GM10248 (cell line): Measurements from ENCODE around the gene LYZL2.

Experiments
- CTCF ChIA-PET: fragments of 300-600 bp; sonication (Branson Sonifier 250); formaldehyde crosslinking; extraction: SDS; loops from one replicate; lab custom pipeline; 2021; ENCODE audit warnings: antibody characterized with exemption; lab: Yijun Ruan, JAX
- POLR2A ChIA-PET: fragments of 350-650 bp; sonication (Branson Sonifier 250); formaldehyde crosslinking; extraction: SDS; loops from one replicate; lab custom pipeline; 2020; ENCODE audit warnings: antibody characterized with exemption; lab: Yijun Ruan, JAX
- DNase-seq: peaks from one replicate; pipeline ENCODE4 v3.0.0; 2012; ENCODE audit errors: extremely low spot score
- TF ChIP-seq, protein P1 (sequence below): IDR thresholded peaks from 2 replicates; pipeline ENCODE4 v1.5.1; 2012; ENCODE audit warnings: mild to moderate bottlenecking, low read depth; ENCODE audit errors: extremely low read depth, missing control alignments, control extremely low read depth

Gene LYZL2

DNA sequence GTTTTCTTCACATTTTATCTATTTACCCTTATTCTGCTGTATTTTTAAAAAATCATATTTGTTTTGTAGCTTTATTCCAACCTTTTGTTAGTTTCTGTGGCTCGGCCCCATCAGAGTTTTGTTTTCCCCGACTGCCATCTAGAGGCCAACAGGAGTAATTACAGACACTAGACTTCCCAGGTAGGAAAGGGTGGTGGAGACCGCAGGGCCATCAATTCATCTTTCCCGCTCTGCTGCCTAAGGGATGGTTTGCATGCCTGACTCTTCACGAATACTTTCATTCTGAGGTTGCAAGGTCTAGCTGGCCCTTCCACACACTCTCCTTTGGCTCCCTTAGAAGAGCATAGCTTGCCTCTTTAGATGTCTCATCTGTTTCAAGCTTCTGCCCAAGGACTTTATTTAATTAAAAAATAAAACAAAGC, 38.3 kb downstream of the LYZL2 start:
- peak; percentile 47 for DNase-seq
- TF ChIP-seq, protein P1, sequence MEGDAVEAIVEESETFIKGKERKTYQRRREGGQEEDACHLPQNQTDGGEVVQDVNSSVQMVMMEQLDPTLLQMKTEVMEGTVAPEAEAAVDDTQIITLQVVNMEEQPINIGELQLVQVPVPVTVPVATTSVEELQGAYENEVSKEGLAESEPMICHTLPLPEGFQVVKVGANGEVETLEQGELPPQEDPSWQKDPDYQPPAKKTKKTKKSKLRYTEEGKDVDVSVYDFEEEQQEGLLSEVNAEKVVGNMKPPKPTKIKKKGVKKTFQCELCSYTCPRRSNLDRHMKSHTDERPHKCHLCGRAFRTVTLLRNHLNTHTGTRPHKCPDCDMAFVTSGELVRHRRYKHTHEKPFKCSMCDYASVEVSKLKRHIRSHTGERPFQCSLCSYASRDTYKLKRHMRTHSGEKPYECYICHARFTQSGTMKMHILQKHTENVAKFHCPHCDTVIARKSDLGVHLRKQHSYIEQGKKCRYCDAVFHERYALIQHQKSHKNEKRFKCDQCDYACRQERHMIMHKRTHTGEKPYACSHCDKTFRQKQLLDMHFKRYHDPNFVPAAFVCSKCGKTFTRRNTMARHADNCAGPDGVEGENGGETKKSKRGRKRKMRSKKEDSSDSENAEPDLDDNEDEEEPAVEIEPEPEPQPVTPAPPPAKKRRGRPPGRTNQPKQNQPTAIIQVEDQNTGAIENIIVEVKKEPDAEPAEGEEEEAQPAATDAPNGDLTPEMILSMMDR = peak; percentile 45
- ChIA-PET POLR2A (interaction anchor here (0.6 kb wide), 1 partner anchor 158 kb away, joined by 6 read pairs; no protein-coding TSS in a partner anchor), CTCF (interaction anchor here (0.7 to 9.2 kb wide), 77 partner anchors 9 to 592 kb away, joined by 3 to 167 read pairs (median 5); partner anchors contain the start of gene LYZL2)

DNA sequence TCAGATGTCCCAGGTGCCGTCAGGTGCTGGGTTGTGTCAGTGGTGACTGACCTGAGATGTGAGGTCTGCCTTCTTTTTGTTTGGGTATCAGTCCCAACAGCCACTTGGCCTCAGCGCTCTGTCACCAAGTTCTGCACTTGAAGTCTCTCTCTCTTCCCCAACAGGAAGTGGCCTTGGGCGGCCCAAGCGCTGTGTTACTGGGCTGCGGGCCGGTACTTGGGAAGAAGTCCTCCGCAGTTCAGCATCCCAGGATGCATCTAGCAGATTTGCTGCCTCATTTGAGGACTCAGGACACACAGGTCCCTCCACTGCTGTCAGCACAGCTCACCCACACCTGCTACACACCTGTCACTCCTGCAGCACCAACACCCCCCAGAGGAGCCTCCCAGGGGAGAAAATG, 40.1 kb downstream of the LYZL2 start:
- TF ChIP-seq, protein P1 = no peak
- CTCF ChIA-PET = interaction anchor here (1.1 to 9.2 kb wide), 8 partner anchors 8 to 231 kb away, joined by 3 to 167 read pairs (median 12); partner anchors contain the start of gene LYZL2
- POLR2A ChIA-PET = no interaction called here
- no peak for DNase-seq

DNA sequence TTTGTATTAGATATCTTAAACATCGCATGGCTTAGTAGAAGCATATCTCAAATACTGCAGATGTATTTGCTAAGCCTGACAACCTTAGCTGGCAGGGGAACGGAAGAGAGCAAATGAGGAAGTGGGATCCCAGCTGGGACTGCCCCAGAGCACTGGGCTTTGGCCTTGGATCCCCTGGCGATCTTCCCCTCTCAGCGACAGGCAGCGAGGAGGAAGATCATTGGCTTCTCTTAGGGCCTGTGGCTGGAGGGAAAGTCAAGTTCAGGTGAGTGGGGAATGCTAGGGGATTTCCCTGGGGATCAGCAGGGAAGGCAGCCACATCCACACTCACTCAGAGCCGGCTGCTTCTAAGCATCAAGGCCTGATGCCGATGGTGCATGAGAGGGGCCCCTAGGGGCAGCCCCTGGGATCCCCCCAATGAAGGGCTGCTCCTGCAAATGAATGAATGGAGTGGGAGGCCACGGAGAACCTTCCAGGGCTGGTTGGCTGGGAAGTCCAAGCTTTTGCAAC, 42.0 kb downstream of the LYZL2 start:
- TF ChIP-seq, protein P1 = no peak
- ChIA-PET POLR2A (no interaction called here), CTCF (interaction anchor here (1.0 to 9.2 kb wide), 7 partner anchors 150 to 589 kb away, joined by 3 to 167 read pairs (median 4); no protein-coding TSS in a partner anchor)
- peak; percentile 76 for DNase-seq

DNA sequence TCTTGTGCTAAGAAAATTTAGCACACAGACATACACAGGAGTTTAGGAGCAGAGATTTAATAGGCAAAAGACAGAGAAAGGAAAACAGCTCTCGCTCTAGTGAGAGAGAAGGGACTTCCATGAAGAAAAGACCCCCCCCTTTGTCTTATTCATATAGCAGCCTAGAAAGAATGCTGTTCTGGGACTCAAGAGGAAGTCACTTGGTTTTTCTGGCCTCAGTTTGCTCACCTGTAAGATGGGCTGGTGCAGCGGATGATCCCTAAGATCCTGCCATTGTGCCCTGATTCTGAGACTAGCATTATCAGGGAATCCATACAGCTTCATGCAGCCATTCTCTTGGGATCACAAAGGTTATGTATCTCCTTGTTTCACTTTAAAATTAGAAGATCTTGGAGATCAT, 42.7 kb downstream of the LYZL2 start:
- TF ChIP-seq, protein P1 = no peak
- POLR2A ChIA-PET = no interaction called here
- DNase-seq = no peak
- CTCF ChIA-PET = interaction anchor here (0.9 to 9.2 kb wide), 8 partner anchors 53 to 588 kb away, joined by 3 to 167 read pairs (median 4); no protein-coding TSS in a partner anchor

DNA sequence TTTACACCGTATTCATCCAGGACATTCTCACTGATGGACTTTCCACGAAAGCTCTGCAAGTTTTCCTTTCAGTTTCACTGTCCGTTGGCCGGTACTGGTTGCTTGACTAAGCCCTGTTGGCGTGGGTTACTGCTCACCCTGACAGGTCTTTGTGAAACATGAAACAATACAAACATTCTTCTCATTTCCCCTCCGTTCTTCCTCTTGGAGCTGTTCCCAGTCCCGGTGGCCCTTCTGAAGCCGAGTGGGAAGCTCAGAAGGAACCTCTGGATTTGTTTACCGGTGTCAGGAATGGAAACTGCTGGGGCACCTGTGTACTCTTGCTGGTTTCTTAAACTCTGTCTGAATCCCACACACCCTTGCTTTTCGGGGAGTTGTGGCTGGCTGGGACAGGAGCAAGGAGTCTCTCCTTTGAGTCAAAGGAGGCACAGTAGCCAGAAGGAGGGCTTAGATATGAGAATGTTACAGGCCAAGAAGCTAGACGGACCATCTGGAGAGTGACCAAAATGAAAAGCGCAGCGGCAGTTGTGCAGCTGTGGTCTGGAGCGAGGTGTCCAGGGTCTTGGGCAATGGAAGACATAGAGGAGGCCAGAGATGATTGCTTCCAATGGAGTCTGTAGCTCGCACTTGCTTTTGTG, 45.7 kb downstream of the LYZL2 start:
- peak; percentile 53 for DNase-seq
- TF ChIP-seq, protein P1 = no peak
- CTCF ChIA-PET = interaction anchor here (0.9 to 5.3 kb wide), 12 partner anchors 8 to 585 kb away, joined by 3 to 74 read pairs (median 8); no protein-coding TSS in a partner anchor
- POLR2A ChIA-PET = no interaction called here

DNA sequence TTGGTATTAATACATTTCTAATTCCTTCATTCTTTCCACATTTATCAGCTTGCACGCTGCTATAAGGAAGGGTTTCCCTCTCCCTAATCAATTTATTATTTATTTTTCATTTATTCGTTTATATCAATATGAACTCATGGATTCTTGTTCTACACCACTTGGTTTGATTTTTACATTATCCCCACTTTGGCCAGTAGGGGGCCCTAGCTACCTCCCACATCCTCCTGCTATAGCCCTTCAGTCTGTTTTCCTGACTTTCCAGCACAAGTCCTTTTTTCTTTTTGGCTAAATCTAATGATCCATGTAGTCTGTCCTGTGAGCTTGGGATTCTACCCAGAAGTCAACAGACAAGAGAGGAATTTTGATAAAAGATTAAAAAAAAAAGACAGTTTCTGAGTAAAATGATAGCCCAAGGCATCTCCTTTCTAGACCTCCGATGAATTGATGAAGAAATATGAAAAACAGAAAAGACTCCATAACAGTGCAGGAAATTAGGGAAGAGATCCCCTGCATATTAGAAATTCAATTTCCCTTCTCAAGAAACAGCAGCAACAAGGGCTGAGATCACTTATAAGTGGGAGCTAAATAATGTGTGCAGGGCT, 47.7 kb downstream of the LYZL2 start:
- TF ChIP-seq, protein P1 = peak; percentile 70
- peak; percentile 61 for DNase-seq
- ChIA-PET CTCF (interaction anchor here (0.6 to 5.3 kb wide), 44 partner anchors 10 to 235 kb away, joined by 3 to 74 read pairs (median 5); partner anchors contain the start of gene MAP3K8), POLR2A (interaction anchor here (0.9 kb wide), 1 partner anchor 144 kb away, joined by 3 read pairs; no protein-coding TSS in a partner anchor)
